Gastroesophageal sphincter (tissue), 4 donors: ENCODE measurements around the gene STK16. TPM values are rescaled to one million over a fixed set of nuclear protein-coding genes. Genes with fewer than 3 reads are reported as not detected.

ENCODE experiments used
- ATAC-seq: fragments of 150-250 bp; one replicate; pipeline ENCODE4 v1.9.1; 2016; ENCODE audit warnings: mild to moderate bottlenecking, moderate library complexity
- H3K27ac ChIP-seq, 4 donors: fragments of 200-600 bp; sonication (generic) in 3 of 4; 1 replicate in 3 of 4; 2 replicates in 1 of 4; pipeline ENCODE4 v1.5.1; 2016 to 2019
- H3K27me3 ChIP-seq: fragments of 200-600 bp; sonication (generic); one replicate; pipeline ENCODE4 v1.5.1; 2019
- H3K36me3 ChIP-seq, 2 donors: fragments of 200-600 bp; sonication (generic); one replicate each; pipeline ENCODE4 v1.5.1; 2019; ENCODE audit warnings: control low read depth in 1 of 2
- H3K4me1 ChIP-seq, 3 donors: fragments of 200-600 bp; sonication (generic); 1 replicate in 2 of 3; 2 replicates in 1 of 3; pipeline ENCODE4 v1.5.1; 2016 to 2019; ENCODE audit warnings: control low read depth in 2 of 3
- H3K4me3 ChIP-seq, 2 donors: fragments of 200-600 bp; sonication (generic); one replicate each; pipeline ENCODE4 v1.5.1; 2019; ENCODE audit warnings: mild to moderate bottlenecking in 1 of 2, moderate library complexity in 1 of 2
- H3K9me3 ChIP-seq, 3 donors: fragments of 200-600 bp; sonication (generic); one replicate each; pipeline ENCODE4 v1.5.1; 2017 to 2019; ENCODE audit warnings: control low read depth in 2 of 3
- CTCF ChIP-seq, 4 experiments: fragments of 200-600 bp in 2 of 4; fragments of 450-650 bp in 2 of 4; sonication (generic) in 1 of 4; IDR thresholded peaks; one replicate each; pipeline ENCODE4 v1.5.1; 2017 to 2019; ENCODE audit warnings: antibody characterized with exemption in 4 of 4, mild to moderate bottlenecking in 2 of 4, moderate library complexity in 2 of 4
- EP300 ChIP-seq: sonication (generic); formaldehyde crosslinking; IDR thresholded peaks from one replicate; pipeline ENCODE4 v1.6.1; 2017; ENCODE audit warnings: antibody characterized with exemption, mild to moderate bottlenecking
- POLR2A ChIP-seq, 2 donors: fragments of 450-650 bp; IDR thresholded peaks; one replicate each; pipeline ENCODE4 v1.6.1; 2017; ENCODE audit warnings: antibody characterized with exemption in 2 of 2, mild to moderate bottlenecking in 2 of 2, moderate library complexity in 1 of 2
- POLR2AphosphoS5 ChIP-seq: sonication (generic); formaldehyde crosslinking; IDR thresholded peaks from one replicate; pipeline ENCODE4 v1.6.1; 2017; ENCODE audit warnings: antibody characterized with exemption
- WGBS, 2 donors: methylation state at CpG; one replicate each; pipeline ENCODE4 v1.1.5; 2018; ENCODE audit warnings: low coverage in 1 of 2; 5-methylcytosine and 5-hydroxymethylcytosine counted together
- total RNA-seq, 4 donors: library from RNA; depleted of rRNA; stranded (reverse); fragments of >200 nt; gene quantifications; one replicate each; pipeline ENCODE4 v1.1.0, GENCODE V29; 2016

The STK16 gene
- total RNA-seq, 4 donors from 2014 or later = 10.2 to 14.0 (median 11.6) TPM

- ATAC-seq = no peak
- 80 to 100% methylated on average over 5 to 6 of the region's 16 CpGs for WGBS, 2 donors
- Histone ChIP-seq H3K36me3 (peaks cover 0 to 77% of the 10 kb centered on the region in 2 donors), H3K27me3 (no peaks in the 10 kb centered on the region), H3K9me3 (no peaks in the 10 kb centered on the region), H3K4me3 (no peak overlapping the region), H3K4me1 (peaks cover 3 to 34% (median 21%) of the 10 kb centered on the region in 3 donors), H3K27ac (no peak overlapping the region)
- no peak for TF ChIP-seq POLR2A (IDR thresholded peaks at IDR 0.05)
- TF ChIP-seq EP300 = no peak
- no peak for TF ChIP-seq POLR2AphosphoS5
- no peak for TF ChIP-seq CTCF (IDR thresholded peaks at IDR 0.05)
Measured at GRCh38 chr2:219221957-219222518, 23.2 kb upstream of the STK16 start.

DNA sequence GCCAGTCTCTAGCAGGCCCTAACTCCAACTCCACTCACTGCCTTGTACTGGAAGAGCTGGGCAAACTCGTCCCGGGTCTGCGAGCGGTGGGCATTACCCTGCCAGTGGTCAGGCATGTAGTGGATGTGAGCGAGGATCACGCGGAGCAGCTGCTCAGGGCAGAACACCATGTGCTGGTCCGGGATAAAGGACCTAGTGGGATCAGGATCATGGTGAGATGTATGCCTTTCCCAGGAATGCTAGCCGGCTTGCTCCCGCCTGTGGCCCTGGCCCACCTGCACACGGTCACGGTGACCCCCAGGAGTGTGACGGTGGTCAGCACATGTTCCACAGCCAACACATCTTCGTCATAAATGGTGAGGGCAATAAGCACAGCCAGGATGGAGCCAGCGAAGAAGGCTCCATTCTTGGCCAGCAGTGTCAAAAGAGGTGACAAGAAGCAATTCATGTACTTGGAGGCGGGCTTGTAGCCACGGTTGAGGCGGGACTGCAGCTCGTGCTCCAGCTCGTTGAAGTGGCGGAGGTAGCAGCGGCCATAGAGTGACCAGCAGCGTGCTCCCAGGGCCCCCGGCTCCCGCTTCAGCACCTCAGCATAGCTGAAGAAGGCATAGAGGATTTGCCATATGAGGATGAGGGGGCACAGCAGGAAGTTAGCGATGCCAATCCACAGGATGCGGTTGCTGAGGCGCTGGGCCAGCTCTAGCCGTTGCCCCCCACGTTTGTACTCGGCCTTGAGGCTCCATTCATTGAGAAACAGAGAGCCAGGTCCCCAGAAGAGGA, 21.3 kb upstream of the STK16 start:
- H3K36me3 ChIP-seq = peaks cover 0 to 81% of the 10 kb centered on the region in 2 donors
- TF ChIP-seq CTCF (IDR thresholded peaks at IDR 0.05) = no peak
- no peak for TF ChIP-seq EP300
- no peak for TF ChIP-seq POLR2A (IDR thresholded peaks at IDR 0.05)
- TF ChIP-seq POLR2AphosphoS5 = no peak
- H3K9me3 ChIP-seq = no peaks in the 10 kb centered on the region
- 80 to 100% methylated on average over 4 to 7 of the region's 31 CpGs for WGBS, 2 donors
- H3K27ac ChIP-seq = no peak overlapping the region
- no peak overlapping the region for H3K4me3 ChIP-seq
- H3K27me3 ChIP-seq = no peaks in the 10 kb centered on the region
- no peak for ATAC-seq
- peaks cover 3 to 34% (median 23%) of the 10 kb centered on the region in 3 donors for H3K4me1 ChIP-seq

DNA sequence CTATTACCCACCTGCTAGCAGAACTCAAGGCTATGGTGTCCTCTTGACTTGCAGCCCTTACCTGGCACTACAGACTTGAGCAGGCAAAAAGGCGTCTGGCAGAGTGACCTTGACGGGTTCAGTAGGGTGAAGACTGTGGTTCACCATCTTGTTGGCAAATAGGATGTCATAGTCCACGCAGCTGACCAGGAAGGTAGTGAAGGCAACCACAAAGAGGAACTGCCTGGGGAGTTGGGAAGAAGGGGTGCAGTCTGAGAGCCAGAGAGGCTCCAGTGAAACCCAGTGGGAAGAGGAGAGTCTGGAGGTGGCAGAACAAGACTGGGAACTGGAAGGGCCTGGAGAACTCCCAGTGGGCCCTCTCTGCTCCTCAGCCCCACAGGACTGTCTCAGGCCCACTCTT, 19.9 kb upstream of the STK16 start:
- Histone ChIP-seq H3K27ac (no peak overlapping the region), H3K4me1 (peaks cover 0 to 23% (median 13%) of the 10 kb centered on the region in 3 donors), H3K27me3 (no peaks in the 10 kb centered on the region), H3K36me3 (peaks cover 0 to 70% of the 10 kb centered on the region in 2 donors), H3K4me3 (no peak overlapping the region), H3K9me3 (no peaks in the 10 kb centered on the region)
- WGBS, 2 donors = 80 to 86% methylated on average over 2 of the region's 3 CpGs
- no peak for ATAC-seq
- TF ChIP-seq POLR2A (IDR thresholded peaks at IDR 0.05) = no peak
- TF ChIP-seq CTCF (IDR thresholded peaks at IDR 0.05) = no peak
- TF ChIP-seq POLR2AphosphoS5 = no peak
- no peak for TF ChIP-seq EP300

- Histone ChIP-seq H3K27ac (peak overlapping the region; percentile 77 to 96 (median 96)), H3K36me3 (peaks cover 0 to 59% of the 10 kb centered on the region in 2 donors), H3K4me3 (peak overlapping the region; percentile 67 to 78), H3K4me1 (peaks cover 0 to 40% (median 19%) of the 10 kb centered on the region in 3 donors), H3K27me3 (no peaks in the 10 kb centered on the region), H3K9me3 (no peaks in the 10 kb centered on the region)
- ATAC-seq = no peak
- no peak for TF ChIP-seq POLR2A (IDR thresholded peaks at IDR 0.05)
- TF ChIP-seq EP300 = no peak
- no peak for TF ChIP-seq CTCF (IDR thresholded peaks at IDR 0.05)
- TF ChIP-seq POLR2AphosphoS5 = no peak
- 38 to 44% methylated on average over 1 to 4 of the region's 7 CpGs for WGBS, 2 donors
Measured at GRCh38 chr2:219228041-219228910, 17.0 kb upstream of the STK16 start.
